AG09309 (cell line): ENCODE data around the gene LRP11.

ENCODE experiments used
- DNase-seq: peaks from one replicate; pipeline ENCODE4 v3.0.0-alpha.2; 2010; ENCODE audit warnings: low read depth
- H3K4me3 ChIP-seq: 2 replicates; pipeline ENCODE4 v1.5.1; 2011; ENCODE audit warnings: mild to moderate bottlenecking, low read depth, low read length, moderate library complexity; ENCODE audit not compliant: control insufficient read depth
- CTCF ChIP-seq: IDR thresholded peaks from 2 replicates; pipeline ENCODE4 v1.5.1; 2011; ENCODE audit warnings: mild to moderate bottlenecking, low read depth, low read length, inconsistent platforms; ENCODE audit not compliant: insufficient read depth, control insufficient read depth; ENCODE audit errors: missing control alignments

The LRP11 gene

GRCh38 chr6:149889326-149889725 is 25.2 kb upstream of the LRP11 start:
- no peak overlapping the region for H3K4me3 ChIP-seq
- DNase-seq, result no peak
- no peak for TF ChIP-seq CTCF

GRCh38 chr6:149888659-149889058 is 24.5 kb upstream of the LRP11 start:
- H3K4me3 ChIP-seq, result no peak overlapping the region
- TF ChIP-seq CTCF, result no peak
- DNase-seq, result no peak

- TF ChIP-seq CTCF, result no peak
- no peak for DNase-seq
These were observed 23.9 kb upstream of the LRP11 start for GRCh38 chr6:149888093-149888492.

GRCh38 chr6:149887343-149887742 is 23.2 kb upstream of the LRP11 start:
- no peak for DNase-seq
- TF ChIP-seq CTCF, result no peak

More at GRCh38 chr6:149888093-149888492, 23.9 kb upstream of the LRP11 start:
- no peak overlapping the region for H3K4me3 ChIP-seq

GRCh38 chr6:149885888-149886287 is 21.7 kb upstream of the LRP11 start:
- no peak for TF ChIP-seq CTCF
- no peak for DNase-seq
- H3K4me3 ChIP-seq, result no peak overlapping the region

More at GRCh38 chr6:149887343-149887742, 23.2 kb upstream of the LRP11 start:
- no peak overlapping the region for H3K4me3 ChIP-seq

GRCh38 chr6:149884617-149885016 is 20.5 kb upstream of the LRP11 start:
- no peak for TF ChIP-seq CTCF
- H3K4me3 ChIP-seq, result no peak overlapping the region
- DNase-seq, result no peak

GRCh38 chr6:149884215-149884614 is 20.1 kb upstream of the LRP11 start:
- H3K4me3 ChIP-seq, result no peak overlapping the region
- no peak for TF ChIP-seq CTCF
- DNase-seq, result no peak
